Pancreas (tissue), 10 donors: ENCODE data around the gene AMIGO2. TPM values are rescaled to one million over a fixed set of nuclear protein-coding genes. Genes with fewer than 3 reads are reported as not detected.

ENCODE experiments used
- ATAC-seq, 4 donors: fragments of 200-7000 bp; cut with Tn5 transposase; one replicate each; pipeline versions ENCODE4 v1.8.0 to v1.9.1; 2020; ENCODE audit warnings: mild to moderate bottlenecking in 4 of 4, moderate library complexity in 4 of 4
- DNase-seq, 6 donors: peaks; one replicate each; pipeline ENCODE4 v3.0.0-alpha.2; 2020
- FAIRE-seq: peaks from 2 replicates; lab custom pipeline; 2012; peaks lifted over from hg19 to GRCh38; lab: Jason Lieb, UNC
- H3K27ac ChIP-seq, 4 donors: fragments of 200-600 bp; sonication (generic); 1 replicate in 3 of 4; 2 replicates in 1 of 4; pipeline versions ENCODE4 v1.5.0 to v1.8.0; 2020
- H3K27me3 ChIP-seq, 4 donors: fragments of 200-600 bp; one replicate each; pipeline ENCODE4 v1.8.0; 2021
- H3K36me3 ChIP-seq, 3 donors: fragments of 200-600 bp; sonication (generic) in 1 of 3; one replicate each; pipeline versions ENCODE4 v1.5.0 to v1.8.0; 2020 to 2021
- H3K4me1 ChIP-seq, 3 donors: fragments of 200-600 bp; one replicate each; pipeline ENCODE4 v1.8.0; 2021
- H3K4me3 ChIP-seq, 4 donors: fragments of 200-600 bp; sonication (generic) in 2 of 4; one replicate each; pipeline versions ENCODE4 v1.5.0 to v1.8.0; 2020 to 2021
- H3K9me3 ChIP-seq, 4 donors: fragments of 200-600 bp; one replicate each; pipeline ENCODE4 v1.8.0; 2021
- CTCF ChIP-seq, 4 donors: fragments of 200-600 bp; sonication (generic) in 3 of 4; IDR thresholded peaks; one replicate each; pipeline versions ENCODE4 v1.5.0 to v1.8.0; 2021; ENCODE audit warnings: antibody characterized with exemption in 4 of 4
- WGBS, 2 donors: extraction: QIAGEN DNeasy Blood & Tissue Kit; methylation state at CpG; one replicate each; pipeline ENCODE4 v1.1.7; 2013; 5-methylcytosine and 5-hydroxymethylcytosine counted together
- intact Hi-C, 3 donors: fragments of 100-400 bp; cut with DNase I; formaldehyde crosslinking; loops; one replicate each; pipeline versions ENCODE4 v1.11.1 to v1.14.2; 2022
- polyA plus RNA-seq, 2 donors: library from polyadenylated mRNA; stranded (reverse); fragments of 200-250 nt; gene quantifications; one replicate each; pipeline ENCODE4 v1.2.3, GENCODE V29; 2013
- total RNA-seq, 6 donors: library from RNA; stranded (reverse); fragmentation: NEBNext Ultra II Directional in 4 of 6; extraction: Animal tissue kit (Norgen Biotek cat#: 25700) in 4 of 6; gene quantifications; one replicate each; pipeline versions ENCODE4 v1.2.1 to v1.2.4, GENCODE V29; 2021 to 2023
- donor health status: healthy with polysubstance abuse.
- donor health status: DM: no; HTN: no; CAD: no; lungs with moderate emphysema.
- donor health status: DM: no; HTN: no; CAD: no.
- donor health status: control.
- donor health status: control.
- donor health status: Bipolar disorder and iron deficiency.
- donor health status: DM: yes; HTN: yes; CAD: no.
- donor health status: DM: no; HTN: no; CAD: no.
- donor health status: DM: no; HTN: no; CAD: no.
- donor health status: DM: yes; HTN: yes; CAD: no.

AMIGO2 gene
- total and polyA plus RNA-seq, 8 donors, result 1.3 to 7.5 (median 2.2) TPM

- H3K27ac ChIP-seq, result no peak overlapping the region
Observed at GRCh38 chr12:47111854-47112253, 32.1 kb upstream of the AMIGO2 start.

GRCh38 chr12:47111392-47111778 lies 31.6 kb upstream of the AMIGO2 start:
- H3K27ac ChIP-seq, result no peak overlapping the region
- H3K4me1 ChIP-seq, result no peaks in the 10 kb centered on the region
- whole genome bisulfite sequencing, 2 donors, result 92 to 93% methylated on average over 2 of the region's 2 CpGs
- H3K27me3 ChIP-seq, result no peaks in the 10 kb centered on the region
- H3K9me3 ChIP-seq, result no peaks in the 10 kb centered on the region
- FAIRE-seq (no peak), DNase-seq (no peak), ATAC-seq (no peak)
- no peaks in the 10 kb centered on the region for H3K36me3 ChIP-seq
- H3K4me3 ChIP-seq, result no peak overlapping the region
- intact Hi-C loops, result no loop called here
- TF ChIP-seq CTCF (IDR thresholded peaks at IDR 0.05), result no peak

More at GRCh38 chr12:47111854-47112253, 32.1 kb upstream of the AMIGO2 start:
- Histone ChIP-seq H3K4me3 (no peak overlapping the region), H3K27me3 (no peaks in the 10 kb centered on the region), H3K4me1 (no peaks in the 10 kb centered on the region), H3K9me3 (no peaks in the 10 kb centered on the region), H3K36me3 (no peaks in the 10 kb centered on the region)
- no peak for DNase-seq
- no peak for TF ChIP-seq CTCF (IDR thresholded peaks at IDR 0.05)
- no peak for FAIRE-seq
- WGBS, 2 donors, result 88 to 90% methylated on average over 6 of the region's 6 CpGs
- intact Hi-C loops, result no loop called here
- no peak for ATAC-seq

- 86 to 87% methylated on average over 2 of the region's 2 CpGs for WGBS, 2 donors
- Histone ChIP-seq H3K4me3 (no peak overlapping the region), H3K36me3 (no peaks in the 10 kb centered on the region), H3K9me3 (no peaks in the 10 kb centered on the region), H3K27me3 (no peaks in the 10 kb centered on the region), H3K27ac (no peak overlapping the region), H3K4me1 (no peaks in the 10 kb centered on the region)
- intact Hi-C loops, result no loop called here
- TF ChIP-seq CTCF (IDR thresholded peaks at IDR 0.05), result no peak
- DNase-seq (no peak), FAIRE-seq (no peak), ATAC-seq (no peak)
Observed at GRCh38 chr12:47110718-47111391, 31.1 kb upstream of the AMIGO2 start.

- intact Hi-C loops, result no loop called here
- Histone ChIP-seq H3K36me3 (no peaks in the 10 kb centered on the region), H3K4me1 (no peaks in the 10 kb centered on the region), H3K4me3 (no peak overlapping the region), H3K9me3 (no peaks in the 10 kb centered on the region), H3K27ac (no peak overlapping the region), H3K27me3 (no peaks in the 10 kb centered on the region)
- 92 to 95% methylated on average over 2 of the region's 2 CpGs for WGBS, 2 donors
- no peak for TF ChIP-seq CTCF (IDR thresholded peaks at IDR 0.05)
- DNase-seq, result no peak
- no peak for FAIRE-seq
- no peak for ATAC-seq
Observed at GRCh38 chr12:47110011-47110541, 30.3 kb upstream of the AMIGO2 start.

- no peak for ATAC-seq
- Histone ChIP-seq H3K4me3 (no peak overlapping the region), H3K27me3 (no peaks in the 10 kb centered on the region), H3K27ac (no peak overlapping the region), H3K4me1 (no peaks in the 10 kb centered on the region), H3K9me3 (no peaks in the 10 kb centered on the region), H3K36me3 (no peaks in the 10 kb centered on the region)
- FAIRE-seq, result no peak
- no peak for DNase-seq
- TF ChIP-seq CTCF (IDR thresholded peaks at IDR 0.05), result no peak
- intact Hi-C loops, result no loop called here
Observed at GRCh38 chr12:47107926-47108325, 28.2 kb upstream of the AMIGO2 start.
